ENCODE data around the gene CCDC141.

Gene CCDC141

DNA sequence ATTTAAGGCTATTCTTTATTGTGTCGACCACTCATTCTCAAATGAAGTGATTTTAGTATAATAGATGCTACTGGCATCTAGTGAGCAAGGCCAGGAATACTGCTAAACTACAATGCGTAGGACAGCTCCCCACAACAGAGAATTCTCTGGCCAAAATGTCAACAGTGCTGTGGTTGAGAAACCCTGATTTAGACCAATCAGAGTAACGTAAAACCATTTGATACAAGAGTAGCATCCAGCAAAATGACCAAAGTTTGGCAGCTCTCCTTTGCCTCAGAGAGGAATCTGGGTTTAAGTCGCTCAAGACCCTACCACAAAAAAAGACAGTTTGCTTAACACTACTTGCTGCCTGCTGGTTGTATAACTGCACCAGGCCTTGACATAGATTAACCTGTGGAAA lies 205.7 kb downstream of the CCDC141 start:
- H3K4me3 ChIP-seq (replicated peaks; ENCODE audit: insufficient read depth, low read length), result no peak overlapping the region
- no peak for TF ChIP-seq CTCF (IDR thresholded peaks at IDR 0.05; ENCODE audit: insufficient read depth, low read length)
- no peak for TF ChIP-seq REST (IDR thresholded peaks at IDR 0.05; ENCODE audit: insufficient replicate concordance, low read depth)
- TF ChIP-seq SPI1 (IDR thresholded peaks at IDR 0.05; ENCODE audit: borderline replicate concordance, low read depth), result no peak
- TF ChIP-seq POLR2AphosphoS5 (IDR thresholded peaks at IDR 0.05; ENCODE audit: low read depth), result no peak
- TF ChIP-seq GABPA (IDR thresholded peaks at IDR 0.05; ENCODE audit: low read depth), result no peak
- no peak overlapping the region for H3K27ac ChIP-seq (replicated peaks)
- no peaks in the 10 kb centered on the region for H3K27me3 ChIP-seq (ENCODE audit: insufficient read depth, poor library complexity, severe bottlenecking)
- DNase-seq (ENCODE audit: low read depth in 1 of 2, low spot score in 1 of 2), result no peak

GRCh38 chr2:178843697-178844096 lies 206.2 kb downstream of the CCDC141 start:
- no peak for DNase-seq (ENCODE audit: low read depth in 1 of 2, low spot score in 1 of 2)
- TF ChIP-seq CTCF (IDR thresholded peaks at IDR 0.05; ENCODE audit: insufficient read depth, low read length), result no peak
- TF ChIP-seq POLR2AphosphoS5 (IDR thresholded peaks at IDR 0.05; ENCODE audit: low read depth), result no peak
- no peak for TF ChIP-seq GABPA (IDR thresholded peaks at IDR 0.05; ENCODE audit: low read depth)
- no peak for TF ChIP-seq SPI1 (IDR thresholded peaks at IDR 0.05; ENCODE audit: borderline replicate concordance, low read depth)
- no peak for TF ChIP-seq REST (IDR thresholded peaks at IDR 0.05; ENCODE audit: insufficient replicate concordance, low read depth)
- Histone ChIP-seq H3K4me3 (replicated peaks; ENCODE audit: insufficient read depth, low read length) (no peak overlapping the region), H3K27me3 (ENCODE audit: insufficient read depth, poor library complexity, severe bottlenecking) (no peaks in the 10 kb centered on the region), H3K27ac (replicated peaks) (no peak overlapping the region)

- DNase-seq (ENCODE audit: low read depth in 1 of 2, low spot score in 1 of 2), result no peak
- no peak overlapping the region for H3K27ac ChIP-seq (replicated peaks)
- TF ChIP-seq REST (IDR thresholded peaks at IDR 0.05; ENCODE audit: insufficient replicate concordance, low read depth) (no peak), POLR2AphosphoS5 (IDR thresholded peaks at IDR 0.05; ENCODE audit: low read depth) (no peak), GABPA (IDR thresholded peaks at IDR 0.05; ENCODE audit: low read depth) (no peak)
- no peaks in the 10 kb centered on the region for H3K27me3 ChIP-seq (ENCODE audit: insufficient read depth, poor library complexity, severe bottlenecking)
- H3K4me3 ChIP-seq (replicated peaks; ENCODE audit: insufficient read depth, low read length), result no peak overlapping the region
Measured at GRCh38 chr2:178836807-178837206, 213.1 kb downstream of the CCDC141 start.

DNA sequence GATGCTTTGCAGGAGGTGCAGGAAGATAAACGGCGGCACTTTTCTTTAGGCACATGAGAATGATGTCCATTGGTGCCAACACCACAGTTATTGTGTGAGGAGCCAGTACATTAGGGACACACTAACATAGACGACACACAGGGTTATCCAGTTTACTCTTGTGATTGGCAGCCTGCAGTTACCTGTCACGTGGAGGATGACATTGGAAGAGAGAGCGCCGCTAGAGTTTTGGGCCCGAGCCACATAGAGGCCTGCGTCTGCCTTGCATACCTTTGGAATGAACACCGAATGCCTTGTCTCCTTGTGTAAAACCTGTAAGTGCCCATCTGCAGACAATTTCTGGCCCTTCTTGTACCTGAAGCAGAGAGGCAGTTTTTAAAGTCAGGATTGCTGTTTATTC lies 215.9 kb downstream of the CCDC141 start:
- Histone ChIP-seq H3K27me3 (ENCODE audit: insufficient read depth, poor library complexity, severe bottlenecking) (no peaks in the 10 kb centered on the region), H3K4me3 (replicated peaks; ENCODE audit: insufficient read depth, low read length) (no peak overlapping the region), H3K27ac (replicated peaks) (no peak overlapping the region)
- no peak for TF ChIP-seq POLR2AphosphoS5 (IDR thresholded peaks at IDR 0.05; ENCODE audit: low read depth)
- no peak for TF ChIP-seq SPI1 (IDR thresholded peaks at IDR 0.05; ENCODE audit: borderline replicate concordance, low read depth)
- TF ChIP-seq CTCF (IDR thresholded peaks at IDR 0.05; ENCODE audit: insufficient read depth, low read length), result no peak
- TF ChIP-seq GABPA (IDR thresholded peaks at IDR 0.05; ENCODE audit: low read depth), result no peak
- no peak for TF ChIP-seq REST (IDR thresholded peaks at IDR 0.05; ENCODE audit: insufficient replicate concordance, low read depth)
- no peak for DNase-seq (ENCODE audit: low read depth in 1 of 2, low spot score in 1 of 2)
